IPS-15b (cell line): ENCODE results near the gene GFPT1.

Experiments
- H3K27me3 ChIP-seq: one replicate; pipeline ENCODE4 v1.6.1; 2013; ENCODE audit warnings: low read length; ENCODE audit not compliant: control insufficient read depth, insufficient read depth
- H3K36me3 ChIP-seq: one replicate; pipeline ENCODE4 v1.6.1; 2013; ENCODE audit warnings: low read length; ENCODE audit not compliant: control insufficient read depth, insufficient read depth
- H3K4me1 ChIP-seq: one replicate; pipeline ENCODE4 v1.6.1; 2013; ENCODE audit warnings: mild to moderate bottlenecking, low read length; ENCODE audit not compliant: control insufficient read depth, insufficient read depth
- H3K4me3 ChIP-seq: one replicate; pipeline ENCODE4 v1.5.1; 2013; ENCODE audit warnings: low read depth, low read length
- H3K9ac ChIP-seq: one replicate; pipeline ENCODE4 v1.6.1; 2013; ENCODE audit warnings: low read depth, mild to moderate bottlenecking, low read length
- H3K9me3 ChIP-seq: one replicate; pipeline ENCODE4 v1.6.1; 2013; ENCODE audit warnings: mild to moderate bottlenecking, low read length; ENCODE audit not compliant: control insufficient read depth, insufficient read depth

GFPT1 gene

DNA sequence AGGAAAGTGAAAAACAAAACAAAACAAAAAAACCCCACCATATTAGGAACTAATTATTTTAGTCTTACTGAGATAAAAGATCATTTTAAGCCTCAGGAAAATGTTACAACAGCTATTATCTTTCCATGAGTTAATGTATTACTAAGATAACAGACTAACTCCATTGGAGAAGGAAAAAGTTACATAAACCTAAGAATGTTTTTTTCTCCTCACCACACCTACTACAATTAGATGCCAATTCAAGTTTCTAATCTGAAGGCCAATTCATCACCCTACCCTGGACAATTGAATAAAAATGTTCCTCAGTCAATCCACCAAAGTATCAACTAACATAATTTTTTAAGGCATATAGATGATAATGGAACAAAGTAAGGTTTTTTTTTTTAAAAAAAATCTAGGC is 10.2 kb upstream of the GFPT1 start:
- H3K9me3 ChIP-seq: no peaks in the 10 kb centered on the region
- H3K4me3 ChIP-seq: no peak overlapping the region
- no peaks in the 10 kb centered on the region for H3K27me3 ChIP-seq
- no peaks in the 10 kb centered on the region for H3K4me1 ChIP-seq
- no peaks in the 10 kb centered on the region for H3K36me3 ChIP-seq
- no peak overlapping the region for H3K9ac ChIP-seq

DNA sequence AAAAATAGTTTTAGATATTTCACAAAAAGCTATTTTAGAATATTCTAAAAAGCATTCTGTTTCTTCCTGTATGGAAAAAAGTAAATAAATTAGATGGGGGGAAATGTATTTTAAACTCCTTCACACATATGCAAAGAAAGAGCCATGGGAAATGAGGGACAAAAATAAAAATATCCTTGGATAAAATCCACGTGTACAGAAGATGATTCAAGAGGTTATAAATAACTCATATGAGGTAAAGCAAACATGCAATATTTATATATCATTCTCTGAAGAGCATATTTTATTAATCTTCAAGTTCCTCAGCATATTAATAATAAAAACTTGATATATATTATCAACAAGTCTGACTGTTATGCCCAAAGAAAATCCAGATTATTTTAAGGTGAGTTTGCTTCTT is 8.8 kb upstream of the GFPT1 start:
- Histone ChIP-seq H3K27me3 (no peaks in the 10 kb centered on the region), H3K9ac (no peak overlapping the region), H3K36me3 (no peaks in the 10 kb centered on the region), H3K4me3 (no peak overlapping the region), H3K9me3 (no peaks in the 10 kb centered on the region), H3K4me1 (no peaks in the 10 kb centered on the region)

- Histone ChIP-seq H3K9me3 (no peaks in the 10 kb centered on the region), H3K36me3 (no peaks in the 10 kb centered on the region), H3K4me3 (no peak overlapping the region), H3K27me3 (no peaks in the 10 kb centered on the region), H3K4me1 (no peaks in the 10 kb centered on the region), H3K9ac (no peak overlapping the region)
Measured at GRCh38 chr2:69393963-69394362, 6.9 kb upstream of the GFPT1 start.

GRCh38 chr2:69390471-69390870 is 3.4 kb upstream of the GFPT1 start:
- Histone ChIP-seq H3K9me3 (no peaks in the 10 kb centered on the region), H3K27me3 (no peaks in the 10 kb centered on the region), H3K4me1 (peaks cover 10% of the 10 kb centered on the region), H3K9ac (no peak overlapping the region), H3K4me3 (no peak overlapping the region), H3K36me3 (no peaks in the 10 kb centered on the region)

GRCh38 chr2:69390001-69390400 is 3.0 kb upstream of the GFPT1 start:
- Histone ChIP-seq H3K9ac (no peak overlapping the region), H3K4me1 (peaks cover 10% of the 10 kb centered on the region), H3K9me3 (no peaks in the 10 kb centered on the region), H3K36me3 (no peaks in the 10 kb centered on the region), H3K4me3 (no peak overlapping the region), H3K27me3 (no peaks in the 10 kb centered on the region)

GRCh38 chr2:69389271-69389670 is 2.2 kb upstream of the GFPT1 start:
- no peak overlapping the region for H3K9ac ChIP-seq
- no peaks in the 10 kb centered on the region for H3K36me3 ChIP-seq
- no peaks in the 10 kb centered on the region for H3K9me3 ChIP-seq
- peaks cover 10% of the 10 kb centered on the region for H3K4me1 ChIP-seq
- H3K27me3 ChIP-seq: no peaks in the 10 kb centered on the region
- no peak overlapping the region for H3K4me3 ChIP-seq

GRCh38 chr2:69387770-69388481 is 899 bp upstream of the GFPT1 start:
- Histone ChIP-seq H3K36me3 (no peaks in the 10 kb centered on the region), H3K27me3 (no peaks in the 10 kb centered on the region), H3K4me3 (peak overlapping the region; percentile 76), H3K4me1 (peaks cover 10% of the 10 kb centered on the region), H3K9me3 (no peaks in the 10 kb centered on the region), H3K9ac (peak overlapping the region; percentile 89)

- Histone ChIP-seq H3K4me3 (peak overlapping the region; percentile 75), H3K27me3 (no peaks in the 10 kb centered on the region), H3K9ac (peak overlapping the region; percentile 77), H3K9me3 (no peaks in the 10 kb centered on the region), H3K4me1 (peaks cover 10% of the 10 kb centered on the region), H3K36me3 (no peaks in the 10 kb centered on the region)
Measured at GRCh38 chr2:69386360-69386759, 667 bp downstream of the GFPT1 start.

DNA sequence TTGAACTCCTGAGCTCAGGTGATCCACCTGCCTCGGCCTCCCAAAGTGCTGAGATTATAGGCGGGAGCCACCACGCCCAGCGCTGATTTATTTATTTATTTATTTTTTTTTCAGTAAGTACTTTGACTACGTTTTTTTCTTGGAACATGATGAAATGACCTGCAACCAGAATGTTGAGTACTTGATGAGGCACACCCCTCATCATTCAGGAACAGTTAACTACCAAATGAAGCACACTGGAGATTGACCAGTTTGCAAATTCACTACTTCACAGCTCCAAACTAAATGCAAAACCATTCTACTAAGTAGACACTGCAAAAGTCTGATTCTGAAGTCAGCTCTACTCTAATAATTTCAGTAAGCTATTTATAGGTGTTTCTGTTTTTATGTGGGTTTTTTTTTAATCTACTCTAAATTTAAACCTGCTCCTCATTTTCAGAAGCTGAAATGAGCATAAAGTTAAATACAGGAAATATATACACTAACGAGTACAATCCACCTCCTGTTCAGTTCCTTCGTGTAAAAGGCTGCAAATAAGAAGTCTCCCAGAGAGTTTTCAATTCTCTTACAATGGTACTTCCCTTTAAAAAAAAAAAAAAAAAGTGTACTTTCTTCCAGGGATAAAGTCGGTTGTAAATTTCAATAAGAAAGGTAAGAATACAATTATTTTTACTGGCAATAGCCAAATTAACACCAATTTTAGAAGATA is 1.4 kb downstream of the GFPT1 start:
- H3K4me3 ChIP-seq: peak overlapping the region; percentile 75
- no peaks in the 10 kb centered on the region for H3K9me3 ChIP-seq
- no peaks in the 10 kb centered on the region for H3K36me3 ChIP-seq
- H3K4me1 ChIP-seq: peaks cover 10% of the 10 kb centered on the region
- H3K9ac ChIP-seq: peak overlapping the region; percentile 77
- no peaks in the 10 kb centered on the region for H3K27me3 ChIP-seq

DNA sequence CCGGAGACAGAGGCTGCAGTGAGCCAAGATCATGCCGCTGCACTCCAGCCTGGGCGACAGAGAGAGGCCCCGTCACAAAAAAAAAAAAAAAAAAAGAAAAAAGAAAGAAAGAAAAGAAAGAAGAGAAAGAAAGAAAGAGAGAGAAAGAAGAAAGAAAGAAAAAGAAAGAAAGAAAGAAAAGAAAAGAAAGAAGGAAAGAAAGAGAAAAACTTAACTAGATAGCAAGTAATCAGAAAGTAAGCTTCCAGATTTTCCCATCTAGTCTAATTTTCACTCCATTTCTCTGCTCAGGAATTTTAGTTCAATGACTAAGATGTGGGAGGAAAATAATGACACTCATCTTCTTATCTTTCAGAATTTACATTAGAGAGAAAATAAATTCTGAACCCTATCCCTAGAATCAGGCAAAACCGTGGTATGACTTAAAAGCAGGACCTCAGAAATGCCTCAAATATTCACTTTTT is 2.4 kb downstream of the GFPT1 start:
- Histone ChIP-seq H3K4me1 (peaks cover 10% of the 10 kb centered on the region), H3K27me3 (no peaks in the 10 kb centered on the region), H3K4me3 (no peak overlapping the region), H3K36me3 (no peaks in the 10 kb centered on the region), H3K9ac (no peak overlapping the region), H3K9me3 (no peaks in the 10 kb centered on the region)

DNA sequence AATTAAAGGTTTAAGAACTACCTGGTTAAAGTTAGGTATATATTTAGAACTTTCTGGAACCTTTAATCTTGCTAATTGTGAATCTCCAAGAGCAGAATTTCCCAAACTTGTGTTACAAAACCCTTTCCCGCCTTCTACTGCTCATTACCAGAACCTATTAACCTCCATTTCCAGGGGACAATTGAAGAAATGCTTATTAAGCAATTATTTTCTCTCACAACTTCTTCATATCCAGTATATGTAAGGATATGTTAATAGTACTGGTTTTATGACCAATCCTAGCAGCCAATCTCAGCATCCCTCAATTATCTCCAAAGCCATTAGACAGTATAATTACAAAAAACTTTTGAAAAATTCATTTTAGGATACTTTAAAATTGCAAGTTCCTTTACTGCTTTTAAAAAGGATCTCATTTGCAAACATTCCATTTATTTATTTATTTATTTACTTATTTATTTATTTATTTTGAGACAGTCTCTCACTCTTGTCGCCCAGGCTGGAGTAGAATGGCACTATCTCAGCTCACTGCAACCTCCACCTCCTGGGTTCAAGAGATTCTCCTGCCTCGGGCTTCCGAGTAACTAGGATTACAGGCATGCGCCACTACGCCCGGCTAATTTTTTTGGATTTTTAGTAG is 3.7 kb downstream of the GFPT1 start:
- no peaks in the 10 kb centered on the region for H3K9me3 ChIP-seq
- no peaks in the 10 kb centered on the region for H3K27me3 ChIP-seq
- H3K9ac ChIP-seq: no peak overlapping the region
- H3K4me3 ChIP-seq: no peak overlapping the region
- H3K4me1 ChIP-seq: peaks cover 10% of the 10 kb centered on the region
- no peaks in the 10 kb centered on the region for H3K36me3 ChIP-seq

- H3K27me3 ChIP-seq: no peaks in the 10 kb centered on the region
- no peaks in the 10 kb centered on the region for H3K36me3 ChIP-seq
- no peak overlapping the region for H3K4me3 ChIP-seq
- peaks cover 5% of the 10 kb centered on the region for H3K4me1 ChIP-seq
- no peak overlapping the region for H3K9ac ChIP-seq
- H3K9me3 ChIP-seq: no peaks in the 10 kb centered on the region
Measured at GRCh38 chr2:69382547-69382946, 4.5 kb downstream of the GFPT1 start.
